Measurements from ENCODE around the gene HSD17B1. TPM values are rescaled to one million over a fixed set of nuclear protein-coding genes. Genes with fewer than 3 reads are reported as not detected.
"Not testable (repeated sequence)": the region's sequence is repeated elsewhere in the genome, so short reads cannot be mapped to it uniquely, and the experiment has no call there.

HSD17B1 gene
- total RNA-seq: 1.6 TPM

GRCh38 chr17:42552736-42553135 lies at the start of gene HSD17B1:
Gene HSD17B1 (plus strand): TSS chr17:42552923. CDS start chr17:42552934, 11 bp downstream.
- not testable (repeated sequence) for FAIRE-seq; DNase-seq (ENCODE audit: low spot score in 2 of 2)

- FAIRE-seq: no peak
- no peak for DNase-seq (ENCODE audit: low spot score in 2 of 2)
Measured at GRCh38 chr17:42502926-42503325, 49.8 kb upstream of the HSD17B1 start.

GRCh38 chr17:42507671-42508070 lies 45.1 kb upstream of the HSD17B1 start:
- DNase-seq (ENCODE audit: low spot score in 2 of 2) (no peak), FAIRE-seq (no peak)

- no peak for FAIRE-seq
- DNase-seq (ENCODE audit: low spot score in 2 of 2): no peak
Measured at GRCh38 chr17:42508426-42509165, 44.1 kb upstream of the HSD17B1 start.

GRCh38 chr17:42509409-42509808 lies 43.3 kb upstream of the HSD17B1 start:
- no peak for FAIRE-seq
- no peak for DNase-seq (ENCODE audit: low spot score in 2 of 2)

- FAIRE-seq: no peak
- DNase-seq (ENCODE audit: low spot score in 2 of 2): no peak
Measured at GRCh38 chr17:42509841-42510240, 42.9 kb upstream of the HSD17B1 start.

- no peak for DNase-seq (ENCODE audit: low spot score in 2 of 2)
- FAIRE-seq: no peak
Measured at GRCh38 chr17:42512246-42512645, 40.5 kb upstream of the HSD17B1 start.

GRCh38 chr17:42512733-42513251 lies 39.9 kb upstream of the HSD17B1 start:
- DNase-seq (ENCODE audit: low spot score in 2 of 2) (no peak), FAIRE-seq (no peak)

- FAIRE-seq: no peak
- DNase-seq (ENCODE audit: low spot score in 2 of 2): no peak
Measured at GRCh38 chr17:42513686-42514085, 39.0 kb upstream of the HSD17B1 start.

- DNase-seq (ENCODE audit: low spot score in 2 of 2) (no peak), FAIRE-seq (no peak)
Measured at GRCh38 chr17:42514279-42514678, 38.4 kb upstream of the HSD17B1 start.

- DNase-seq (ENCODE audit: low spot score in 2 of 2) (no peak), FAIRE-seq (no peak)
Measured at GRCh38 chr17:42514867-42515266, 37.9 kb upstream of the HSD17B1 start.

- no peak for FAIRE-seq
- DNase-seq (ENCODE audit: low spot score in 2 of 2): peak in 1 of 2 donors; percentile 77
Measured at GRCh38 chr17:42517516-42517915, 35.2 kb upstream of the HSD17B1 start.

GRCh38 chr17:42518046-42518754 lies 34.5 kb upstream of the HSD17B1 start:
- FAIRE-seq: no peak
- peak in 1 of 2 donors; percentile 64 for DNase-seq (ENCODE audit: low spot score in 2 of 2)

GRCh38 chr17:42518755-42519545 lies 33.8 kb upstream of the HSD17B1 start:
- DNase-seq (ENCODE audit: low spot score in 2 of 2) (no peak), FAIRE-seq (no peak)

GRCh38 chr17:42519546-42520491 lies 32.9 kb upstream of the HSD17B1 start:
- DNase-seq (ENCODE audit: low spot score in 2 of 2) (peak in 1 of 2 donors; percentile 76), FAIRE-seq (no peak)

- FAIRE-seq (no peak), DNase-seq (ENCODE audit: low spot score in 2 of 2) (no peak)
Measured at GRCh38 chr17:42520540-42520951, 32.2 kb upstream of the HSD17B1 start.

GRCh38 chr17:42521036-42521435 lies 31.7 kb upstream of the HSD17B1 start:
- DNase-seq (ENCODE audit: low spot score in 2 of 2) (no peak), FAIRE-seq (no peak)

- FAIRE-seq (no peak), DNase-seq (ENCODE audit: low spot score in 2 of 2) (no peak)
Measured at GRCh38 chr17:42521666-42522262, 31.0 kb upstream of the HSD17B1 start.

GRCh38 chr17:42522263-42522790 lies 30.4 kb upstream of the HSD17B1 start:
- no peak for FAIRE-seq
- no peak for DNase-seq (ENCODE audit: low spot score in 2 of 2)

Data from frontal cortex (tissue), 4 donors.